ENCODE results near the gene POLR1C.
"Not testable (repeated sequence)": the region's sequence is repeated elsewhere in the genome, so short reads cannot be mapped to it uniquely, and the experiment has no call there.

POLR1C gene

DNA sequence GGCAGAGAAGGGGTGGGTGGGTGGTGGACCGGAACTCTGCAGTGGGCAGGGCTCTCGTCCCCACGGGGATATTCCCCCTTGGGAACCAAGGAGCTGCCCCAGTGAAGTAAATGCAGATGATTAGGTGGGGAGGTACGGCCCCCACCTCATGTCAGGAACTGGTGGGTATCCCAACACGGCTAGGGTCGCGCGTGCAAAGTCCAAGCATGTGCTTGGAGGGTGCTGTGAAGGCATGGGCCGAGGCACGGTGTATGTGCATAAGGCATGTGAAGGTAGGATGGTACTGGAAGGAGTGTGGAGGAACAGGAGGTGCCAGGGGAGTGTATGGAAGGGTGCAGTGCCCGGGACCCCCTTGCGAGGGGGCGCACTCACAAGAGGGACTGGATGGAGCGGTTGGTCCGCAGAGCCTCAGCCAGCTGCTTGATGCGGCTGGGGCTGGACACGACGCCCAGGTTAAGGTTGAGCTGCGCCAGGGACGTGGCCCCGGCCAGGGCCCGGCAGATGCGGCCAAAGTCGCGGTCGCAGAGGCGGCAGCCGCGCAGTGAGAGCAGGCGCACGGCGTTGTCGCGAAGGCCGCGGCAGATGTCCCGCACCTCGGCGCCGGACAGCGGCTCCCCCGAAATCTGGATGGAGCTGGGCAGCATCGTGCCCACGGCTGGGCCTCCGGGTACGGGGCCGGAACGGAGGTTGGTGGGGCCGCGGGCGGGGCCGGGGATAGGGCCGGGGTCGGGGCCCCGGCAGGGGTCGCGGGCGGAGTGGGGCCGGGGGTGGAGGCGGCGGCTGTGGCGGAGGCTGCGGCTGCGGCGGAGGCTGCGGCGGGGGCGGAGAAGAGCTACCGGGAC, 7.5 kb upstream of the POLR1C start:
- H3K4me3 ChIP-seq (ENCODE audit: low read depth, low read length), result peak overlapping the region; percentile 39

DNA sequence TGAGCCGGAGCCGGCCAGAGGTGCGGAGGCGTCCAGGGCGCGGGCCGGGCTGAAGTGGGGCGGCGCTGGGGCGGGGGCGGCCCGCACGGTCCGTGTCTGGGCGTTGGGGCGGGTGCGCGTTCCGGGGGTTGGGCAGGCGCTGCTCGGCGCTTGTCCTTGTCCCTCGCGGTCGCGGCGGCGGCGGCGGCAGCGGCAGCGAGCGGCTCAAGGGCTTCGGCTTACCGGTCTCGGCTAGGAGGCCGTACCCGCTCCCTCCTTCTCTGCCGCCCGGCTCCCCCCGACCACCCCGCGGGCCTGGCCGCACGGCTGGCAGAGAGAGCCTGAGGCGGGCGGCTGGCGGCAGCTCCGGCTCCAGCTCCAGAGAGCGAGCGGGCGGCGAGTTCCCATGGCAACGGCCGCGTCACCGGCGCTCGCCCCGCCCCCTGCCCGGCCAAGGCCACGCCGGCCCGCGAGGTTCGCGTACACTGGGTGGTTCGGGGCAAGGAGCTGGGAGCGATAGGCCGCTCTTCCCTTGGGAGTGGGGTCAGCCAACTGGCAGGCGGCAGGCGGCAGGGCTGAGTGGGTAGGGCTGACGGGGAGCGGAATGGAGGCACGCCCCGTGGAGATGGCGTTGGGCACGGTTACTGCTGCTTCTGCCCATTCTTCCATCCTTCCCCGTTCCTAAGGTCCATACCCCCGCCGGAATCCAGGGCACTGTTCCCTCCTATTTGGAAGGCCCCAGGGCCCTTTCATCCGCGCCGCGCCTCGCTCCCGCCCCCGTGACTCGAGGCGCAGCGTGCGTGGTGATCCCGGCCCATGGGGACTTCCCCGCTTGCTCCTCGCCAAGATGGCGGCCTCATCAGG, 6.7 kb upstream of the POLR1C start, which contains the start of gene LRRC73:
TSS of gene LRRC73 (minus strand) at position 363 of the 843 bp plus-strand sequence. CDS start 561 bp downstream, outside the sequence.
- H3K4me3 ChIP-seq (ENCODE audit: low read depth, low read length), result peak within 1 kb of the TSS; percentile 64

DNA sequence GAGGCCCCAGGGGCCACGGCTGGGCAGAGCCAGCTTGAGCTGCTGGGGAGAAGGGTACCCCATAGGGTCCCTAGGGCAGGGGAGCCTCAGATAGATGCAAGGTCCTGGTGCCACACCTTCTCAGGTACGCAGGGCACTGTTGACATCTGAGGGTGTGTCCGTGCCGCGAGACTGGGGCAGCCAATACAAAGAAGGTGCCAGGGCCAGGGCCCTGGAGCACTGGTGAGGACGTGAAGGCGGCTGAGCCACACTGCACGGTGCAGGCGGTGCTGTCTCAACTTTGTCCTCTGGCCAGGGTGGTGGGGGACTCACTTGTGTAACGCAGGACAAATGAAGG, 6.1 kb upstream of the POLR1C start:
- peak overlapping the region; percentile 64 for H3K4me3 ChIP-seq (ENCODE audit: low read depth, low read length)

DNA sequence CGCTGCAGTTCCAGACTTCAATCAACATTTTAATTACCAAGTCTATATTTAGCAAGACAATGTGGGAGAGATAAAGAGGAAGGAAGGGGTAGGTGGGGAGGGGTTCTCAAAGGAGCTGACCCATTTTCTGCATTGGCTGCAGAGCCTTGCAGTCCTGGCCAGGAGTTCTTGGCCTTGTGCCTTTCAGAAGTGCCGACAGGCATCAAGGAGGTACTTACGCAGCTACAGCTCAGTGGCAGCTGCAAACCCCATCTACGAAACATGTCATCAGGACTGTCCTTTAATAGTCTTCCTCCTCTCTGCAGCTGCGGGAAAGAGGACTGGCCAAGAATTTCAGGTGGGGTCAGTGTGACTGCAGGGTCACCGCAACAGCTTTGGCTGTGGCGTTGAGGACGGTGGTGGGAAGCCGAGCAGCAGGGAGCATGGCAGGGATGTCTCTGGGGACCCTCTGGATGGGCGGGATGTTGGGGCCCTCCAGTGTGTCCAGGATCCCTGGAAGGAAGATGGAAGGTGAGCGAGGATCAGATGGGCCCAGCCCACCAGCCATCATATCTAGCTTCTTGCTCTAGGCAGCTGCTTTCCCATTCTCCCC, 5.0 kb upstream of the POLR1C start:
- H3K4me3 ChIP-seq (ENCODE audit: low read depth, low read length), result no peak overlapping the region

DNA sequence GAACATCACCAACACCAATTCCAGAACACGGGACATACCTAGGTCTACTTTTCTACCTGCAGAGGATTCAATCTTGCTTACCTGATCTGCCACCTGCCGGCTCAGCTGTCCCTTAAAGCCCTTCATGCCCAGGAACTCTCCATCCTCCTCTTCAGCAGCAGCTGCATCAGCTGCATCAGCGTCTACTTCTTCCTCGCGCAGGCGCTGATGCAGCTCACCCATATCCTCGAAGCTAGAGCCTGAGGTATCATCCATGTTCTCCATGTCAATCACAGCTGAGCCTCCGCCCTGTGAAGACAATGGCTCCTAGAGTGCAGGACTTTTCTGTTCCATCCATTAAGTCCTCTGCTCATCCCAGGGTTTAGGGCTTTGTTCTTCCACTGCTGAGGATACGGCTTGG, 1.1 kb upstream of the POLR1C start:
- peak overlapping the region; percentile 99 for H3K4me3 ChIP-seq (ENCODE audit: low read depth, low read length)

DNA sequence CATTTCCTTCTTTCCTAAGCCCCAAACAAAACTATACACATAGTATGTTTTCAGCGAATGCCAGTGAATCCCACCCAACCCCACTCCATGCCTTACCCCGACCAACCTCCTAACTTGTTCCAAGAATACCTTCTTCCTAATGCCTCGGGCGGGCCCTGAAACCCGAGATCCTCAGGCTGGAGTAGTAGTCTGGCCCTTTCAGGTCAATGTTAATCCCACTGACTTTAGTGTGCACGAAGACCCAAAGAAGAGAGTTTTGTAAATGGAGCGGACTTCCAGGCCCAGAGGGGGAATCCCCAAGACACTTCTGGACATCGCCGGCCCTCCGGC, 557 bp upstream of the POLR1C start:
- H3K4me3 ChIP-seq (ENCODE audit: low read depth, low read length), result peak overlapping the region; percentile 99

DNA sequence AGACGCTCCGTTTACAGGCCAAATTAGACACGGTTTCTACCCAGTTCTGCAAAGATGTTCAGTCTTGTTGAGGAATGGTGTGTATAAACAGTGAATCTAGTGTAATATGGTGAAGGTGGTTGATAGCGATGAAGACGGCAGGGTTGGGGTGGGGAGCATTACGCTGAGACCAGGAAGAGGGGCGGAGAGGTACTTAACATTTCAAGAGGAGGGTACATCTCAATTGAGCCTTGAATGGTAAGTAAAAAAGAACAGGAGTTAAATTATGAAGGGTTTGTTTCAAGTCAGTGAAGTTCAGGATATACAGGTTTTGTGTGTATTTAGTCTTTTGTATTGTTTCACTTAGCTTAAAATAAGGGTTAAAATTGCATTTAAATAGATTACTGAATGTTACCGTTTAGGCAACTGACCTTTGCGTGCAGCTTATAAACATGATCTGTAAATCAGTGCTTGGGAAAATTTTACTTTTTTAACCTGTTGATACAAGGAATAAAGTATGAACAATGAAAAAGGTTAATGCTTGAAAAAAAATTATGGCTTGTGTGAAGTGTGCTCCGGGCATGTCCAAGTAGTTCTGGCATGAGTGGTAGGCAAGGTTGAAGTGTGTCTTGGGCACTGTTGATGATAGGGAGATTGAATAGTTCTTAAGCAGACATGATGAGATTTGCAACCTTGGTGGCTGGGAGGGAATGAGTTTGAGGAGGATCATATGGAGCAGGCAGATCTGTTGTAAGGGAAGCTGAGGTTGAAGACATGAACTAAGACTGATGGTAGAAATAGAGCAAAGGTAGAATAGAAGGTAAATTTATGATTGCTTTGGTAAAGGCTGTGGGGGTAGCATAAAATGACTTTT, 842 bp downstream of the POLR1C start:
- H3K4me3 ChIP-seq (ENCODE audit: low read depth, low read length), result peak overlapping the region; percentile 99

DNA sequence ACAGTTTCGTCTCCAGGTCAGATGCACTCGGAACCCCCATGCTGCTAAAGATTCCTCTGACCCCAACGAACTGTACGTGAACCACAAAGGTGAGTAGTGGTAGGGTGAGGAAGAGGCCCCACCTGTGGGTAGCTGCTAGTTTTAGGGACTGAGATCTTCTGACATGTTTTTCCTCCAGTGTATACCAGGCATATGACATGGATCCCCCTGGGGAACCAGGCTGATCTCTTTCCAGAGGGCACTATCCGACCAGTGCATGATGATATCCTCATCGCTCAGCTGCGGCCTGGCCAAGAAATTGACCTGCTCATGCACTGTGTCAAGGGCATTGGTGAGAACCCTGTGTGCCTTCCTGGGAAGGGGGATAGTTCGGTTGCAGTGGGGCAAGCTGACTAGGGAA, 3.2 kb downstream of the POLR1C start:
- H3K4me3 ChIP-seq (ENCODE audit: low read depth, low read length), result no peak overlapping the region

DNA sequence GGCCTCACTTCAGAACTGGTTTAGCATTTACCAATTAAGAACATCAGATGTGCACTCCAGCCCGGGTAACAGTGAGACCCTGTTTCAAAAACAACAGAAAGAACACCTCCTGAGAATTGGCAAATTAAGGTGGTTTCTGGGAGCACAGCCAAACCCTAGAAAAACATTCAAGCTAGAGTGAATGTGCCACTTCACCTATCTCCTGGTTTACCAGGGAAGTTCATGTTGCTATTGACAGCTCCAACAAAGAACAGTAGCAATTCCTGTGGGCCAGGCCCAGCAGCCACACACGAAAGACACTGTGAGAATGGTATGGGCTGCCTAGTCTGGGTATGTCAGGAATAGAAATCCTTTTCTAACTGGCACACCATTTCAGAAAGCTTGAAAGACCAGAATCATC, 4.9 kb downstream of the POLR1C start:
- H3K4me3 ChIP-seq (ENCODE audit: low read depth, low read length), result no peak overlapping the region

DNA sequence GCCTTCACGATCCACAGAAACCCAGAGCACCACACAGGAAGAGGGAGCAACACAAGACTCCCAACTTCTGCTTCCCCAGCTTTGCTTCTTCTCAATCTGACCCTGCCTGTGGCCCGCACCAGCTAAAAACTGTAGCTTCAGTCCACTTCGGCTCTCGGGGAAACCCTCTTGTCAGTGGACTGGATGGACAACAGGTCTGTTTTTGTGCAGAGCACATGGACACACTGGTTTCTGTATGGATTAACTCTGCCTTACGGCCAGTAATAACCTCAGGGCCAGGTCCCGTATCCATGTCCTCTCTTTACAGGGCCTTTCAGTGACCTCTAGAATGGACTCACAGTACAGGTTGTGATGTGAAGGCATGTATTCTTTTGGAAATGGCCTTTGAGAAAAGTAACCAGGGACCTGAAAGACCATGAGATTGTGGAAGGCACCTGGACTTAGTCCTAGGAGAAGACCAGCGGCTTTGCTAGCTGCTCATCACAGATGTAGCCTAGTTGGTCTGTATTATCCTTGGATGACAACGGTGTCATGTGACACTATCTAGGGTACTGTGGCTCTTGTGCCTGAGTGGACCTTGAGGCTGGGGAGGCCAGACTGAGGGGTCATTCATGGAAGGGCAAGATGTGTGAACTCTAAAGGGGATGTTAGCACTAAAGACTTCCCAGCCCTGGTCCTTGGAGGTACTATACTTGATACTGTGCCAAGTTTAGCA, 5.8 kb downstream of the POLR1C start:
- H3K4me3 ChIP-seq (ENCODE audit: low read depth, low read length), result no peak overlapping the region

DNA sequence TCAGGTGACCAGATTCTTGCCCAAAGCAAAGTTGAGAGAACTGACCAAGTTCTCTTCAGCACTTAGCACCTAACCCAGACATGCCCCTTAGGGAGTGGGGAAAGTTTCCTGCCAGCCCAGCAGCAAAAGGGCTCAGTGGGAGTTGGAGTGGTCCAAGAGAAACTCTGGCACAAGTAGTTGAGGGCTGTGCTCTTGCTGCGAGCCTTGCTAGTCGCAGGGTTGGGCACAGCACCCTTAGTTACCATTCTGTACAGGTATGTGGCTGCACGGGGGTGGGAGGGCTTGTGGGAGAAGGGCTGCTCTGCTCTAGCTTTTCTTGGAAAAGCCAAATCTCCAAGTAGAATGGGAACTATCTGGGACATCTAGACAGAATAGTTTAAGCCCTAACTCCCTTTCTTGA, 6.4 kb downstream of the POLR1C start:
- no peak overlapping the region for H3K4me3 ChIP-seq (ENCODE audit: low read depth, low read length)

DNA sequence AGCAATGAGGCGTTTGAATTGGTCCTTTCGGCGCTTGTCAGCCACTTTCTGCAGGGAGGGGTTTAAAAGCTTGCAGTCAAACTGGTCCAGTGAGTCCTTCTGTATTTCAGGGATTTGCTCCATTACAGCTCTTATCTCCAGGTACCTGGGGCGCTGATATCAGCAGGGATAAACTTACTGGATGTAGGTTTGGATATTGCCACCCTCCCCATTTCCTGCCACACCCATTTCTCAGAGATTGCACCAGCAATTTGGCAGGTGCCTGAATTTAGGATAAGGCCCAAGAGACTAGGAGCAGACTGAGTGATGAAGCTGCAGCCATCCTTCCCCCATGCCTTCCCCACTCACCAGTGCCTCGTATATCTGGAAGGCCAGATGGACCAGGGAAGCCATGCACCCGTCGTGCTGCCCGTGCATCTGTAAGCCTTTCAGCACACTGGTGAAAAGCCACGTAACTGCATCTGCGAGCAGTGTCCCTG, 7.6 kb downstream of the POLR1C start:
- no peak overlapping the region for H3K4me3 ChIP-seq (ENCODE audit: low read depth, low read length)

DNA sequence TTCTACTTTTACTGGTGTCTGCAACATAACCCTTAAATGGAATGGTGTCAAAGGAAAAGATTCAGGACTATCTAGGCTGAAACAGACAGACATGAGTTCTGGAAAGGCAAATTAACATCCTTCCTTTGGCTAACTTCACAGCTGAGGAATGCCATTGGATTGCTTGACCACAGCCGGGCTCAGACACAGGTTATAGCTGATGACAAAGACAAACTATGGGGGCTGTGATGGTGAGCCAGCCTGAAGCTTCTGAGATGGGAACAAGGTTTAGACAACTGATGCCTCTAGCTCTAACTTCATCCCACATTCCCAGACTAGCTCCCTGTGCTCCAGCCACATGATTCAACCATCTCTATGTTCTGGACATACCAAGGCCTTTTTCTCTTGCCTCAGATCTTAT, 15.3 kb downstream of the POLR1C start:
- no peak overlapping the region for H3K4me3 ChIP-seq (ENCODE audit: low read depth, low read length)

DNA sequence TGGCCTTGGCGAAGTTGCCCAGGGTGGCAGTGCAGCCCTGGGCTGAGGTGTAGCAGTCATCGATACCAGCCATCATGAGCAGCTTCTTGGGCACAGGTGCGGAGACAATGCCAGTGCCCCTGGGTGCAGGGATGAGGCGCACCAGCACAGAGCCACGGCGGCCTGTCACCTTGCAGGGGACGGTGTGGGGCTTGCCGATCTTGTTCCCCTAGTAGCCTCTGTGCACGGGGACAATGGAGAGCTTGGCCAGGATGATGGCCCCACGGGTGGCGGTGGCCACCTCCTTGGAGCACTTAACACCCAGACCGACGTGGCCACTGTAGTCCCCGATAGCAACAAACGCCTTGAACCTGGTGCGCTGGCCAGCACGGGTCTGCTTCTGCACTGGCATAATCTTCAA, 22.1 kb downstream of the POLR1C start:
- not testable (repeated sequence) for H3K4me3 ChIP-seq (ENCODE audit: low read depth, low read length)

DNA sequence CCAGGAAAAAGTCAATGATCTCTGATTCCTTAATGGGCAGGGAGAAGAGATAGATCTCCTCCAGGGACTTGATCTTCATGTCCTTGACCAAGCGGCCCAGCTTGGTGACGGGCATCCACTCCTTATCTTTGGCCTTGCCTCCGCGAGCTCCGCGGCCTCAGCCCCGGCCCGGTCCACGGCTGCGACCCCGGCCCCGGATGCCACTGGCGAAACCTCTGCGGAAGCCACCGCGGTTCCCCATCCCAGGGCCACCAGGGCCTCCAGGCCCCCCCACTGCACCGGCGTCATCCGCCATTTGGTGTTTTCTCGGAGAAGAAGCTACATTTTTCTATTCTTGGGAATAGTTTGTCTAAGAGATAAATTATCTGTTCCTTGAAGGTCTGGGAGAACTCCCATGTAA, 22.5 kb downstream of the POLR1C start:
- not testable (repeated sequence) for H3K4me3 ChIP-seq (ENCODE audit: low read depth, low read length)

DNA sequence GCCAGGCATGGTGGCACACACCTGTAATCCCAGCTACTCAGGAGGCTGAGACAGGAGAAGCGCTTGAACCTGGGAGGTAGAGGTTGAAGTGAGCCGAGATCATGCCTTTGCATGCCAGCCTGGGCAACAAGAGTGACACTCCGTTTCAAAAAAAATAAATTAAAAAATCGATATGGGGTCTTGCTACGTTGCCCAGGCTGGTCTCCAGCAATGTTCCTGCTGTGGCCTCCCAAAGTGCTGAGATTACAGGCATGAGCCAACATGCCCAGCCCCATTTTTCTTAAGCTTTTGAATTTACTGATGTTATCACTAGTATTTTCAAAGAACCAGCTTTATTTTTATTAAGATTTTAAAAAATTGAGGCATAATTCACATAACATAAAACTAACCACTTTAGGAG, 23.6 kb downstream of the POLR1C start:
- H3K4me3 ChIP-seq (ENCODE audit: low read depth, low read length), result no peak overlapping the region

DNA sequence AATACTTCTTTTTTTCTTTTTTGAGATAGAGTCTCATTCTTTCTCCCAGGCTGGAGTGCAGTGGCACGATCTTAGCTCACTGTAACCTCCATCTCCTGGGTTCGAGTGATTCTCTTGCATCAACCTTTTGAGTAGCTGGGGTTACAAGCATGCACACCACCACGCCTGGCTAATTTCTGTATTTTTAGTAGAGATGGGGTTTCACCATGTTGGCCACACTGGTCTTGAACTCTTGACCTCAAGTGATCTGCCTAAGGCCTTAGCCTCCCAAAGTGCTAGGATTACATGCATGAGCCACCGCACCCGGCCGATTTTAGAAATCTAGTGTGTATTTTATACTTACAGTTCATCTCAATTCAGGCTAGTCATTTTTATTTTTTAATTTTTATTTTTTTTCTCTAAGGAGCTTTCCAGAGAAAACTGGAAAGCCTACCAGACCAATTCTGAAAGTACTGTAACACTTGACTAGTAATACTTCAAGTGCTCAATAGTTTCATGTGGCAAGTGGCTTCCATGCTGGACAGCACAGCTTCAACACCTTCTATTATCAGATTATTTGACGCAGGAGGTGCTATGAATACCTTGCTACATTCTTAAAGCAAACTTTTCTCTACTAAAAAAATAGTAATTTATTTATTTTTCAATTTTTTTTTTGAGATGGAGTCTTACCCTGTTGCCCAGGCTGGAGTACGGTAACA, 25.0 kb downstream of the POLR1C start:
- no peak overlapping the region for H3K4me3 ChIP-seq (ENCODE audit: low read depth, low read length)

DNA sequence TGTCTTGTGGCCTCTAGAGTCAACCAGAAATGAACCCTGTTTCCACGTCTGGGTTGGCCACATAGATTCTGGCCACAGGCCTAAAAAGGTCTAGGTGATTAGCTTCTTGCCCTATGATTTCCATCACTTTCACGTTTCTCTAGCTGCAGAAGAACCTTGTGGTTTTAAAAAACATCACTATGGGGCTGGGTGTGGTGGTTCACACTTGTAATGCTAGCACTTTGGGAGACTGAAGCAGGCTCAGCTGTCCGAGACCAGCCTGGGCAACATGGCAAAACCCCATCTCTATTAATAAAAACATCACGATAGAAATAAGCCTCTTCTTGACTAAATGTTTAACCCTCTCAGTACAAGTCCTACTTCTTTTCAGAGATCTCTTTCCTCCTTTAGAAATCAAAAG, 27.6 kb downstream of the POLR1C start:
- H3K4me3 ChIP-seq (ENCODE audit: low read depth, low read length), result no peak overlapping the region

DNA sequence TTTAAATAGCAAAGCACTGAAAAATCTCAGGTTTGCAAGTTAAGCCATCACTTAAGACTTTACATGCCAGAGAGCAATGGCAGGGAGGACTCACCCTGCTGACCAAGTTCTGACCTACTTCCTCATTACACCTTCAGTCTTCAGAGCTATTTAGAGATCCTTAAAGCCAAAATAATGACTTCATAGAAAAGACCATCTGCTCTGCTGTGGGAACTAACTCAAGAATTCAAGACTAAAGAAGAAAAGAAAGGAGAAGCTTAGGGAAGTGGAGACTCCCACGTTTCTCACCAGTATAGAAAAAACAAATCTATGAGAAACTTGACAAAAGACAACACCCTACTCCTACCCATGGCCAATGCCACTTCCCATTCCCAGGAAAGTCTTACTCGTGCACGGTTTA, 30.3 kb downstream of the POLR1C start:
- H3K4me3 ChIP-seq (ENCODE audit: low read depth, low read length), result no peak overlapping the region

DNA sequence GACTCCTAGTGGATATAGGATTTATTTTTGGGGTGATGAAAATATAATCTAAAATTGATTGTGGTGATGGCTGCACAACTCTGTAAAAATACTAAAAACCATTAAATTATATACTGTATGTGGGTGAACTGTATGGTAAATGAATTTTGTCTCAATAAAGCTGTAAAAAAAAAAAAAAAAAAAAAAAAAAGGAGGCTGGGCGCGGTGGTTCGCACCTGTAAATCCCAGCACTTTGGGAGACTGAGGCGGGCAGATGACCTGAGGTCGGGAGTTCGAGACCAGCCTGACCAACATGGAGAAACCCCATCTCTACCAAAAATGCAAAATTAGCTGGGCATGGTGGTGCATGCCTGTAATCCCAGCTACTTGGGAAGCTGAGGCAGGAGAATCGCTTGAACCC, 40.7 kb downstream of the POLR1C start:
- H3K4me3 ChIP-seq (ENCODE audit: low read depth, low read length), result not testable (repeated sequence)
